Uterus (tissue), 4 donors: Measurements from ENCODE around the gene NEURL1B. TPM values are rescaled to one million over a fixed set of nuclear protein-coding genes. Genes with fewer than 3 reads are reported as not detected.

ENCODE experiments used
- DNase-seq, 2 donors: peaks; one replicate each; pipeline ENCODE4 v3.0.0-alpha.2; 2019 to 2020
- H3K27ac ChIP-seq, 2 donors: fragments of 200-600 bp; sonication (generic); 1 replicate in 1 of 2; 2 replicates in 1 of 2; pipeline ENCODE4 v1.5.1; 2016 to 2018
- H3K27me3 ChIP-seq, 2 donors: fragments of 200-600 bp; sonication (generic); one replicate each; pipeline ENCODE4 v1.5.1; 2018 to 2019; ENCODE audit warnings: control low read depth in 1 of 2
- H3K36me3 ChIP-seq, 2 donors: fragments of 200-600 bp; sonication (generic); one replicate each; pipeline ENCODE4 v1.5.1; 2019; ENCODE audit warnings: control low read depth in 1 of 2
- H3K4me1 ChIP-seq, 2 donors: fragments of 200-600 bp; sonication (generic); one replicate each; pipeline ENCODE4 v1.5.1; 2018 to 2019; ENCODE audit warnings: control low read depth in 1 of 2
- H3K4me3 ChIP-seq, 2 donors: fragments of 200-600 bp; sonication (generic); 1 replicate in 1 of 2; 2 replicates in 1 of 2; pipeline ENCODE4 v1.5.1; 2018 to 2019; ENCODE audit warnings: mild to moderate bottlenecking in 1 of 2
- H3K9me3 ChIP-seq, 2 donors: fragments of 200-600 bp; sonication (generic); one replicate each; pipeline ENCODE4 v1.5.1; 2019; ENCODE audit warnings: control low read depth in 1 of 2
- POLR2A ChIP-seq, 2 donors: fragments of 450-650 bp; IDR thresholded peaks; one replicate each; pipeline ENCODE4 v1.6.1; 2016; ENCODE audit warnings: antibody characterized with exemption in 2 of 2, mild to moderate bottlenecking in 1 of 2, moderate library complexity in 1 of 2
- intact Hi-C: fragments of 100-400 bp; cut with DNase I; formaldehyde crosslinking; loops from one replicate; pipeline ENCODE4 v1.15.1; 2023; ENCODE audit warnings: low total_unique reads
- total RNA-seq, 4 donors: library from RNA; depleted of rRNA in 3 of 4; stranded (reverse); fragments of >200 nt in 3 of 4; gene quantifications; one replicate each; pipeline versions ENCODE4 v1.1.0 to v1.2.4, GENCODE V29; 2014 to 2023
- TF ChIP-seq, protein P1 (sequence below), 4 experiments: fragments of 200-600 bp in 2 of 4; fragments of 450-650 bp in 2 of 4; sonication (generic) in 2 of 4; IDR thresholded peaks; one replicate each; pipeline ENCODE4 v1.5.1; 2016 to 2019; ENCODE audit warnings: antibody characterized with exemption in 4 of 4, mild to moderate bottlenecking in 2 of 4, moderate library complexity in 1 of 4
- donor health status: DM: yes; HTN: yes; CAD: no.

The NEURL1B gene
- total RNA-seq, 4 donors from 2014 or later = 51.1 to 136 (median 74.1) TPM

DNA sequence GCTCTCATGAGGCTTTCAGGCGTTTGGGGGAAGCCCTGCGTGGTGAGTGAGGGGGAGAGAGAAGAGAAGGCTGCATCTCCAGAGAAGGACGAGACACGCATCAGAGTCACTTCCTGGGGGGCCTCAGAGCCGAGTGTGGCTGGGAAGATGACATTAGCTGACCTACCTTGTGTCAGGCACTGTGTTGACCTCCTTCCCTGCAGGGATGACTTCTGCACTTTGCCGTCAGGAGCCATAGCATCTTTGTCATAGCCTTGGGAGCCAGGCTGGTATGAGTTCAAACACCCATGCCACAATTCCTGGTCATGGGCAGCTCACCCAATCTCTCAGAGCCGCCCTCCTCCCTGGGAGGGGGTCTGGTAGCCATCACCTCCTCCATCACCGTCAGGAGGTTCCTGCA lies 17.3 kb downstream of the NEURL1B start:
- no peak overlapping the region for H3K4me3 ChIP-seq
- intact Hi-C loops = no loop called here
- peaks cover 7 to 31% of the 10 kb centered on the region in 2 donors for H3K4me1 ChIP-seq
- H3K9me3 ChIP-seq = peaks cover 0 to 4% of the 10 kb centered on the region in 2 donors
- peak overlapping the region; percentile 84 to 96 for H3K27ac ChIP-seq
- no peaks in the 10 kb centered on the region for H3K27me3 ChIP-seq
- TF ChIP-seq POLR2A (IDR thresholded peaks at IDR 0.05) = no peak
- TF ChIP-seq, protein P1, sequence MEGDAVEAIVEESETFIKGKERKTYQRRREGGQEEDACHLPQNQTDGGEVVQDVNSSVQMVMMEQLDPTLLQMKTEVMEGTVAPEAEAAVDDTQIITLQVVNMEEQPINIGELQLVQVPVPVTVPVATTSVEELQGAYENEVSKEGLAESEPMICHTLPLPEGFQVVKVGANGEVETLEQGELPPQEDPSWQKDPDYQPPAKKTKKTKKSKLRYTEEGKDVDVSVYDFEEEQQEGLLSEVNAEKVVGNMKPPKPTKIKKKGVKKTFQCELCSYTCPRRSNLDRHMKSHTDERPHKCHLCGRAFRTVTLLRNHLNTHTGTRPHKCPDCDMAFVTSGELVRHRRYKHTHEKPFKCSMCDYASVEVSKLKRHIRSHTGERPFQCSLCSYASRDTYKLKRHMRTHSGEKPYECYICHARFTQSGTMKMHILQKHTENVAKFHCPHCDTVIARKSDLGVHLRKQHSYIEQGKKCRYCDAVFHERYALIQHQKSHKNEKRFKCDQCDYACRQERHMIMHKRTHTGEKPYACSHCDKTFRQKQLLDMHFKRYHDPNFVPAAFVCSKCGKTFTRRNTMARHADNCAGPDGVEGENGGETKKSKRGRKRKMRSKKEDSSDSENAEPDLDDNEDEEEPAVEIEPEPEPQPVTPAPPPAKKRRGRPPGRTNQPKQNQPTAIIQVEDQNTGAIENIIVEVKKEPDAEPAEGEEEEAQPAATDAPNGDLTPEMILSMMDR (IDR thresholded peaks at IDR 0.05) = no peak
- no peaks in the 10 kb centered on the region for H3K36me3 ChIP-seq
- DNase-seq = no peak

DNA sequence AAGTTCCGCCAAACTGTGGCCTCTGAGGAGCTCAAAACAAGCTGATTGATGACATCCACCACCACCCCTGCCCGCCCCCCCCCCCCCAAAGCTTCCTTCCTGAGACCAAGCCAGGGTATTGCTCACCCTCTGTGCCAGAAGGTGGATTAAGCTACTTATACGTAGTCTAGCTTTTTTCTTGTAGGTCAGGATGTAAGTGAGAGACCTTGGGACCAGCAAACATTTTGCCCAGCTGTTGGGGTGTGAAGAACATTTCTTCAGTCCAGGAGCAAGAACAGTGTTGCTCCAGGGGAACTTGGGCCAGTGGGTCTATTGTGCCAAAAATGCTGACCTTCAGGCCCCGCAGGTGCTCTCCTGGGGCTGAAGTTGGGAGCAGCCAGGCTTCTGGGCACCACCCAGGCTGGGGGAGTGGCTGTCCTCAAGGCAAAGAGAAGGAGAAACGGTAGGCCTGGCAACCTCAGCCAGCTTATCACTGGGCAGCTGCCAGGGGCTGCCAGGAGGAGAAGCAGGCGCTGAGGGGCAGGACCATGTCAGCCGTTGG lies 18.0 kb downstream of the NEURL1B start:
- Histone ChIP-seq H3K9me3 (peaks cover 0 to 4% of the 10 kb centered on the region in 2 donors), H3K4me3 (no peak overlapping the region), H3K4me1 (peaks cover 7 to 31% of the 10 kb centered on the region in 2 donors), H3K27ac (peak overlapping the region; percentile 84 to 96), H3K27me3 (no peaks in the 10 kb centered on the region), H3K36me3 (no peaks in the 10 kb centered on the region)
- peak; percentile 58 to 65 for DNase-seq
- TF ChIP-seq, protein P1 (IDR thresholded peaks at IDR 0.05) = no peak
- TF ChIP-seq POLR2A (IDR thresholded peaks at IDR 0.05) = no peak
- intact Hi-C loops = no loop called here

DNA sequence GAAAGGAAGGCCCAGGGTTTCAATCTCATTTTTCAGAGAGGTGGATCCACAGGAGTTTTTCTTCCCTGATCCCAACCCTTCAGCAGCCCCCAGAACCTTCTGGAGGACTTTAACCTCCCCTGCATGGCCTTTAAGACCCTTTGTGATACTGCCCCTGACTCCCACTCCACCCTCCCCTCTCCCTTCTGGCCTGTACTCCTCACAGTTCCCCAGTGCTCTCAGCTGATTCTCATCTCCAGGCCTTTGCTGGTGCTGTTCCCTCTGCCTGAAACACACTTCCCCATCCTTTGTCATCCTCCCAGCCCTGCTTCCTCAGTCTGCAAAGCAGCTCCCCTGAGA lies 18.5 kb downstream of the NEURL1B start:
- H3K27me3 ChIP-seq = no peaks in the 10 kb centered on the region
- peak overlapping the region; percentile 84 to 96 for H3K27ac ChIP-seq
- peaks cover 7 to 31% of the 10 kb centered on the region in 2 donors for H3K4me1 ChIP-seq
- H3K9me3 ChIP-seq = peaks cover 0 to 4% of the 10 kb centered on the region in 2 donors
- TF ChIP-seq POLR2A (IDR thresholded peaks at IDR 0.05) = no peak
- intact Hi-C loops = no loop called here
- H3K4me3 ChIP-seq = no peak overlapping the region
- DNase-seq = no peak
- no peaks in the 10 kb centered on the region for H3K36me3 ChIP-seq

DNA sequence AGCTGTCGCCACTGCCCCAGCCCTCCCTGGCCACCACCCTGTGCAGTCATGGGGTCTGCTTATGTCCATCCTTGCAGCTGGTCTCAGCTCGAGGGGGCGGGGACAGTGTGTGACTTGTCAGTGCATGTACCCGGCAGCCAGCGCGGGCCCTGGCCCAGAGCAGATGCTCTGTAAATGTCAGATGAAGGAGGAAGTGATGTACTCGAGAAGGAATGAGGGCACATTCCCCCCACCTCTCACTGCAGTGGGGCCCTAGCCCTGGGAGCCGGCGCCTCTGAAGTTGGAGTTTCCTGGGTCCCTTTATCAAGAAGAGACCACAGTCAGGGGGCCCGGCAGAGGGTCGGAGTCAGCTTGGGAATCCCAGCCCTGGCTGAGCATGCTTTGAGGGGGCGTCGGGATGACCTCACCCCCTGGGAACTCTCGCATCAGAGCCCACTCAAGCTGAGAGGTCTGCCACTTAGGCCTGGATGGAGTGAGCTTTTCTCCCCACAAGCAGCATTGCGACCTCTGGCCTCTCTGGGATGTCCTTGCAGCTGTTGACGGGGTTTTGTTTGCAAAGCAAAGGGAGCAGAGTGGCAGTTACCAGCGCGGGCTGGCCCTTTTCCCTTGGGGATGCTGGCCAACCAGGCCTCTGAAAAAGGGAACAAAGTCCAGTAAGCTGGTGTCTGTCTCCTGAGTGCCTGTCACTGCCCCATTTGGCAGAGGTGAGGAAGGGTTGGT lies 19.0 kb downstream of the NEURL1B start:
- peaks cover 7 to 31% of the 10 kb centered on the region in 2 donors for H3K4me1 ChIP-seq
- DNase-seq = peak; percentile 85 to 90
- H3K4me3 ChIP-seq = no peak overlapping the region
- H3K27ac ChIP-seq = peak overlapping the region; percentile 84 to 96
- TF ChIP-seq POLR2A (IDR thresholded peaks at IDR 0.05) = no peak
- TF ChIP-seq, protein P1 (IDR thresholded peaks at IDR 0.05) = no peak
- H3K36me3 ChIP-seq = no peaks in the 10 kb centered on the region
- H3K27me3 ChIP-seq = no peaks in the 10 kb centered on the region
- intact Hi-C loops = no loop called here
- peaks cover 0 to 4% of the 10 kb centered on the region in 2 donors for H3K9me3 ChIP-seq

DNA sequence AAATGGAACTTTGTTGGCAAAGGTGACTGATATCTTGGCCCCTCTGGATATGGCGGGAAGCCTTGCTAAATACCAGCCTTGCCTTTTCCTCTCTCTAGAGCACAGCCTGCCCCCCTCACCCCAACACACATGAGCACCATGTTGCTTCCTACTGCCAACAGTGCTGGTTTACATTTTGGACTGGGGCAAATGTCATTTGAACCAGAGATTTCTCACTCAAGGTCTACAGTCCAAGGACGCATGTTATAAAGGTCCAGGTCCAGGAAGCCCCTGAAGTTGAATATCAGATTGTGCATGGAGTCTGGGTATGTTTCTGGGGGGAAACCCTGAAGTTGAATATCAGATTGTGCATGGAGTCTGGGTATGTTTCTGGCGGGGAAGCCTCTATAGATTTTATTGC lies 19.9 kb downstream of the NEURL1B start:
- no peak for TF ChIP-seq POLR2A (IDR thresholded peaks at IDR 0.05)
- TF ChIP-seq, protein P1 (IDR thresholded peaks at IDR 0.05) = no peak
- H3K9me3 ChIP-seq = peaks cover 0 to under 1% of the 10 kb centered on the region in 2 donors
- no peaks in the 10 kb centered on the region for H3K27me3 ChIP-seq
- DNase-seq = no peak
- intact Hi-C loops = no loop called here
- H3K4me1 ChIP-seq = peaks cover 7 to 31% of the 10 kb centered on the region in 2 donors
- H3K27ac ChIP-seq = peak overlapping the region; percentile 84 to 96
- H3K4me3 ChIP-seq = no peak overlapping the region
- no peaks in the 10 kb centered on the region for H3K36me3 ChIP-seq
